NOMO-1 treated with DMSO at 0.1 percent for 48 hours (cell line): ENCODE data around the gene SKIL.
"Not testable (repeated sequence)": the region's sequence is repeated elsewhere in the genome, so short reads cannot be mapped to it uniquely, and the experiment has no call there.

Source experiments
- DNase-seq: peaks from one replicate; lab custom pipeline; 2025; ENCODE audit not compliant: unreplicated experiment; lab: John Stamatoyannopoulos, UW

SKIL gene

DNA sequence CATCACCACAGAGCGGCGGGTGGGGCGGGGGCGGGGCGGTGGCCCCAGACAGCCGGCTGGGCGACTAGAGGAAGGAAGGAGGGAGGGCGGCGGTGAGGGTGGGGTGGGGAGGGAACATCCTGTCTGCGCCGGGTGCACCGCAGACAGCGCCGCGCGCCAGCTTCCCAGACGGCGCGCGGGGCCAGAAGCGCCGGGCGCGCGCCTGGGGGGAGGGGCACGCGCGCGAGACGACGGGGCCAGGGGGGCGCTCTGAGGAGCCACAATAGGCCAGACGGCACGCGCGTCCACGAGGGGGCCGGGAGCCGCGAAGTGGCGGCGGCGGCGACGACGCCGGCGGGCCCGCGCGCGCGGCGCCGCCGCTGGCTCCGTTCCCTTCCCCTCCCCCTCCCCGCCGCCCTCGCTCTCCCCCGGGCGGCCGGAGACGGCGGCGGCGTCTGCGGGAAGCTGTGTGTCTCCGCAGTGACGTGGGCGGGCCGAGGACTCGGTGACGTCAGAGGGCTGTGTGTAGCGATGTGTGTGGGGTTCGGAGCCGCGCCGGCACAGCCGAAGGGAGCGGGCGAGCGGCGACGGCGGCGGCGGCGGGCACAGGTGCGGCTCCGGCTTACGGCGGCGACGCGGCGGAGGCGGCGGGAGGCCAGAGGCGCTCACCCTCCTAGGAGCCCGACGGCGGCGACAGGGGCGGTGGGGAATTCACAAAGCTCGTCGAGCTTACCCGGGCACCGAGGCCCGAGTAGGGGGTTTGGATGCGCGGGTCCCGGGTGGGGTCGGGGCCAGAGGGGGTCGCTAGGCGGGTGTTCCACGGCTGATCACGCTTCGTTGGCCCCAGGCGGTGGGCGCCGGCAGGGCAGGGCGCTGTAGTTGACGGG lies at the start of gene SKIL:
Gene SKIL (plus strand): TSS at position 540 of the 866 bp plus-strand sequence. CDS start 2,617 bp downstream, outside the sequence.
- peak; percentile 98 for DNase-seq

DNA sequence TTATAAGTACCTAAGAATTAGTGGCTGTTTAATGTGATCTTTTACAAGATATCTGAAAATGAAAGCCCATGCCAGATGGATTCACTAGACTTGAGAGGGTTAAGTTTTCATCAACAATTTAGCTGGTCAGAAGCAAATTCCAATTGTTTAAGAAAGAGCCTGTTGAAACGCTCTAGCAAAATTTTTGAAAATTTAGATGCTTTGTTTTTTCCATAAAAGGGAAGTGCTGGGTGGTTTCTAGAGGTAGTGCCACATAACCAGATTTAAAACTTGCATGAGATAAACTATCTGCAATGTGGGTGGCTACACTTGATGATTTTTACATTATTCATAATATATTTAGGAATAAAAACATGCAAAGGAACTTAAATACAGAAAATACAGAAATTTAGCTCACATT lies 48.5 kb upstream of the SKIL start:
- DNase-seq: peak; percentile 30

DNA sequence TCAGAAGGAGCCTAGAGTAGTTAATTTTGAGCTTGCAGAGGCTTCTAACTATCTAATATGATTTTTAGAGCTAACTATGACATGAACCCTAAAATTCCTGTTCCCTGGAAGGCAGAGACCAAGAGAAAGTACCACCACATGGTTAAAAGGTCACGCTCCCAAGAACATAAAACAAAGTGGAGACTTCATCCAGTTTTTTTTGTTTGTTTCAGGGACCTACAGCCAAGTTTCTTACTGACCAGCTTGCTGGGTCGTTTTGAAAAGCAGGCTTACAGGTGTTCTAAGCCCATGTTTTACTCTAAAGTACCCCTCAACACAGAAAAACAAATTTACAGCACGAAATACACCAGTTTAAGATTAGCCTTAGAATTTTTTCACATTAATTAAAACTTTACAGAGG lies 39.6 kb upstream of the SKIL start:
- DNase-seq: no peak

DNA sequence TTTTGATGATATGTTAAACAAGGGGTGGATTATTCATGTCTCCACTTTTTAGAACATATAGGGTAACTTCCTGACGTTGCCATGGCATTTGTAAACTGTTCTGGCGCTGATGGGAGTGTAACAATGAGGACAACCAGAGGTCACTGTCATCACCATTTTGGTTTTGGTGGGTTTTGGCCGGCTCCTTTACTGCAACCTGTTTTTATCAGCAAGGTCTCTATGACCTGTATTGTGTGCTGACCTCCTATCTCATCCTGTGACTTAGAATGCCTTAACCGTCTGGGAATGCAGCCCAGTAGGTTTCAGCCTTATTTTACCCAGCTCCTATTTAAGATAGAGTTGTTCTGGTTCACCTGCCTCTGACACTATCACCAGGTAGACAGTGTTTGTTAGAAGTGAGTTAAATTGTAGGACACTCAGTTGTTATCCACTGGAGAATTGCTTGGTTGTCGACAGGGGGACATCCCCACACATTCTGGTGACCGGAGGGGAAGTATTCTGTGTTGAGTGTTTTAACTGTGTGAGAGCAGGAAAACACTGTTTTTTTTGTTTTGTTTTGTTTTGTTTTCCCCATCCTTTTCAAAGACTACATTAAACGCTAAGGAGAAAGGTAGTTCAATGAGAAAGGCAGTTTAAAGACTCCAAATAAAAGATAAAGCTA lies 36.9 kb upstream of the SKIL start:
- no peak for DNase-seq

DNA sequence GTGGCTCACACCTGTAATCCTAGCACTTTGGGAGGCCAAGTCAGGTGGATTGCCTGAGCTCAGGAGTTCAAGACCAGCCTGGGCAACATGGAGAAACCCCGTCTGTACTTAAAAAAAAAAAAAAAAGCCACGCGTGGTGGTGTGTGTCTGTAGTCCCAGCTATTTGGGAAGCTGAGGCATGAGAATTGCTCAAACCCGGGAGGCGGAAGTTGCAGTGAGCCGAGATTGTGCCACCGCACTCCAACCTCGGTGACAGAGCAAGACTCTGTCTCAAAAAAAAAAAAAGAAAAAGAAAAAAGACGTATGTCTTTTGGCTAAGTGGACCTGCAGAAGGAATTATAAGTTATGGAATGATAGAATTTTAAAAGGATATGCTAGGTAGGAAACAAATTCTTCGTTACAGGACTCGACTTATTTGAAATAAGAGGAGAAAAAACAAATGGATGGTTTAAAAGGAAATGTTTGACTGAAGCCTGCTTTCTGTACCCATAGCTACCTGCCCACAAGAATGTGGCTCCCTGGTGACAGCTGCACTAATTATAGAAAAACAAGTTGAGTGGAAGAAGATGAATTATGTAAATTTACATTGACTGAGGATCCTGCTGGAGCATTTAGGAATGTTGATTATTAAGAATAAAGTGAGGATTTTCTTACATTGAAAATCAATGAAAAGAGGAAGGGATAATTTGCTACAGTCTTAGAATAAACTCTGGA lies 36.0 kb upstream of the SKIL start:
- peak; percentile 51 for DNase-seq

DNA sequence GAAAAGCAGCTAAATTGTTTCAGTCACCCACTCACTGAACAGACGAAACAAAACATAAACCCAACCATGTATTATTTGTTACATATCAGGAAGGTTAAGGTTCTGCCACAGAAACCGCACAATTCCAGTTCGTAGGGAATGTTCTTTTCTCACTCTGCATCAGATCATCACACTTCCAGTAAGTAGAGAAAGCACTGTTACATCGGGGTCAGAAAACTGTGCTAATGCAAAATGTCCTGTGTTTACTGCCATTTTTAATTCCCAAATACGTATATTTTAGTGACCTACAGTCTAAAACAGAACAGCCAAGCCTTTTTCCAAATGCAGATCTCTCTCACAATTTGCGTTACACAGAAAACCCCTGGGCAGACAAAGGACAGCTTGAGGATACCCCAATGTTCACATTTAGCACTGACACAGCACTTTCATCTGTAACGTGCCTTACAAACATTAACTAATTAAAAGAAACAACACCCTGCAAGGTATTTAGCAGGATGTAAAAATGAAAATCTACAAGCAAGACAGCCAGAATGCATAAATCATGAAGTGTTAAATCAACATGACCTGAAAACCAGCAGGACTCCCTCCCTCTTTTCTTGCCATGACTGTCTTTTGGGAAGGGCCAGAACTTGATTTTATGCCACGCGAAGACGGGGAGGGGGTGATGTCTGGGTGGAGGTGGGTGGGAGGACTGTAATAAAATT lies 34.8 kb upstream of the SKIL start:
- no peak for DNase-seq

DNA sequence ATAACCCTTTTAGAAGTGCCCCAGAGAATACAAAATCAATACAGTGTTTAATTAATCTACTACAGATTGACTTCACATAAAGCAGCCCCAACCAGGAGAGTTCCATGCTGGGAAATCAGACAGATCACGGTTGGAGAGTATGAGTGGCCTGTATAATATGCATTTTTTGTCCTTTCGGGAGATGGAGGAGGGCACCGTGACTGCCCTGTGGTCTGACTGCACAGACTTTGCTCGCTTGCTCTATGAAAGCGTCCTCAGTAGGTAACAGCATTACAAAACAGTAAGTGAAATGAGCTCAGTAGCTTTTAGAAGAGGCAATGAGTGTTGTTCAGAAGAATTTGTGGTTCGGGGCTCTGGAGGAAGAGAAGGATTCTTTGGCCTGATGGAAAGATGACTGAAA lies 34.2 kb upstream of the SKIL start:
- no peak for DNase-seq

DNA sequence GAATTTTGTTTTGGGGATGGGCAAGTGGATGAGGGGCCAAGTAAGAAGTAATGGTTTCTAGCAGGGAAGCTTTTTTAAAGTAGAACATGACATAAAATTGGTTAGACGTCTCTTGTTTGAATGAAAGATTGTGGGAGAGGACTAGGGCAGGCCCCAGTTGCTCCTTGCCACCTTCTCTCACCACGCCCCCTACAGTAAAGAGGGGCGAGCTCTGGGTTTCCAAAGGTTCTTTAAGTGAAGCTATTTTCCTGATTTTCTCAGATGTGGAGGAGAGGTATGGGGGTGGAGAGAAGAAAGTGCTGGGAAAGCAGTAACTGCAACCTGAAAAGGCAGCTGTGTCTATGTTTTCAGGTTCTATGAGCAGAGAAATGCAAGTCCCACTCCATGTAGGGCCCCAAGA lies 32.6 kb upstream of the SKIL start:
- DNase-seq: no peak

- no peak for DNase-seq
These were observed 30.3 kb upstream of the SKIL start for GRCh38 chr3:170327040-170327808.

DNA sequence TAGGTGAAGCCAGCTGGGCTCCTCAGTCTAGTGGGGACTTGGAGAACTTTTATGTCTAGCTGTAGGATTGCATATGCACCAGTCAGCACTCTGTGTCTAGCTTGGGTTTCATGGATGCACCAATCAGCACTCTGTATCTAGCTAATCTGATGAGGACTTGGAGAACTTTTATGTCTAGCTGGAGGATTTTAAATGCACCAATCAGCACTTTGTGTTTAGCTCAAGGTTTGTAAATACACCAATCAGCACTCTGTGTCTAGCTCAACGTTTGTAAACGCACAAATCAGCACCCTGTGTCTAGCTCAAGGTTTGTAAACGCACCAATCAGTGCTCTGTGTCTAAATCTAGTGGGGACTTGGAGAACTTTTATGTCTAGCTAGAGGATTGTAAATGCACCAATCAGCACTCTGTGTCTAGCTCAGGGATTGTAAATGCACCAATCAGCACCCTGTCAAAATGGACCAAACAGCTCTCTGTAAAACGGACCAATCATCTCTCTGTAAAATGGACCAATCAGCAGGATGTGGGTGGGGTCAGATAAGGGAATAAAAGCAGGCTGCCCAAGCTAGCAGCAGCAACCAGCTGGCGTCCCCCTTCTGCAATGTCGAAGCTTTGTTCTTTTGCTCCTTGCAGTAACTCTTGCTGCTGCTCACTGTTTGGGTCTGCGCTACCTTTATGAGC lies 29.5 kb upstream of the SKIL start:
- not testable (repeated sequence) for DNase-seq

DNA sequence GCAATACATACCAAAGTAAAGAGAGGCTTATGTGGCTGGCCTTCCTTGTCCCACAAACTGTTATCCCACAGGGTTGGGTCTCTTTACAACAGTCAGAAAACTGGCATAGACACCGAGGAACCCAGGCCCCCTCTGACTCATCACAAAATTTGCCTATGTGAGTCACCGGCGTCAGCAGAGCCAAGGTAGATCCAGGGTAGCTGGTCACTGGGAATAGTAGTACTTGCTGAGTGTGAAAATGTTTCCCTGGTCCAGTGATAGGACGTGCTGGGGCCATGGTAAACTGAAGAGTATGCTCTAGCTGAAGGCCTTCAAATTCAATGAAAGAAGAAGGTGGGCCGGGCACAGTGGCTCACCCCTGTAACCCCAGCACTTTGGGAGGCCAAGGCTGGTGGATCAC lies 27.1 kb upstream of the SKIL start:
- no peak for DNase-seq

DNA sequence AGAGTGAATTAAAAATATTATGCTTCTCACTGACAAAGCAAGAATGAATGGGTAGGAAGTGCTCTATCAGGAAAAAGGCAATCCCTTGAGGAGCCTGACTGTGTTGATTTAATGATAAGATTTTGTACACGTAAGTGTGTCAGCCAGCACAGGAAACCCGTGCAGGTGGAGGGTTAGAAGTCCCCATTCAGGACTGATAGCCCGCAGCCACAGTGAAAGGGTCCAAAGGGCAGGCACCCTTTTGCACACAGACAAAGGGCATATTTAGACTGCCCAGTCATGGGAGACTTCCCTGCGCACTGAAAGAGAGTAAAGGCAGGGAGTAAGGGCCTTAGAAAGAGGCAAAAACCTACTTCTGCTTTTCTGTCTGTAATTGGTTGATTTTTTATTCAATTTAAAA lies 26.4 kb upstream of the SKIL start:
- DNase-seq: no peak

DNA sequence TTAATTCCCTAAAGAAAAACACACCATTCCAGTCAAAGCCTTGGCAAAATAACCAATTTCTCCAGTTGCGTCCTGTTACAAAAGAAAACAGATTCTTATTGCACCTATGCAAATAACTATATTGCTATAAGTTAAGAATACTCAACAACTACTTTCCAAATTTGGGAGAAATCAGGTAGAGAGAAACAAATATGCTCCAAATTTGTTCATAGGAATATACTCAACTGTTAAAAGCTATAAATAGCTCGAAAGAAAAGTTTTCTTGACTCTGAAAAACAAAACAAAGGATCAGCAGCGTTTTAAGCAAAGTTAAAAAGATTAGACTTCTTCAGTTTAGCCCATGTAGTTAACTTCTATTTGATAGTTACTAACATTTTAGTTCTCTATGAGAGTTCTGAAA lies 20.1 kb upstream of the SKIL start:
- no peak for DNase-seq

DNA sequence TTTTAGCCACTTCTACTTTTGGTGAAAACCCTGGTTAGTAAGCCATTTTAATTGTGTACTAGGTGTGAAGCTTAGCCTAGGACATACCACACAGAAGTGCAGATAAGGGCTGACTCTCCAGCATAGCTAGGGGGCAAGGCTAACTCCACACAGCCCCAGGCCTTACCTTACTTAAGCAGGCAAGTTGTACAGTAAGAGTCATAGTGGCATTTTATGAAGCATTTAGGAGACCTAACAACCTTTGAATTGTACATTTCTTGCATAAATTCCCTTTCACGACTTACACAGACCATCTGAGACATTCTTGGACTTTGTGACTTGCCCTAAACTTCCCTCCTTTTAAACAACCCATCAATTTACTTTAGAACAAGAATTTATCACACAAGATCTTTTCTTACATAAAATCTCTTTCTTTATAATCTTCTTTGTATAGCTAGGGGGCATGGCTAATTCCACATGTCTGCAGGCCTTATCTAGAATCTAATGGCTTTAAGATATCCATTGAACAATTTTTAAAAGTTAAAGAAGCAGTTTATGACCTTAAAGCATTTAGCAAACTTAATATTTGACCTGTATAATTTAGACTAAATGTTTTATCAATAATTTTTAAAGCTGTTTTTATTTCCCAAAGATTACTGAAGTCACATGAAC lies 18.7 kb upstream of the SKIL start:
- no peak for DNase-seq

GRCh38 chr3:170342273-170342672 lies 15.2 kb upstream of the SKIL start:
- not testable (repeated sequence) for DNase-seq

- DNase-seq: not testable (repeated sequence)
These were observed 13.7 kb upstream of the SKIL start for GRCh38 chr3:170343859-170344258.

DNA sequence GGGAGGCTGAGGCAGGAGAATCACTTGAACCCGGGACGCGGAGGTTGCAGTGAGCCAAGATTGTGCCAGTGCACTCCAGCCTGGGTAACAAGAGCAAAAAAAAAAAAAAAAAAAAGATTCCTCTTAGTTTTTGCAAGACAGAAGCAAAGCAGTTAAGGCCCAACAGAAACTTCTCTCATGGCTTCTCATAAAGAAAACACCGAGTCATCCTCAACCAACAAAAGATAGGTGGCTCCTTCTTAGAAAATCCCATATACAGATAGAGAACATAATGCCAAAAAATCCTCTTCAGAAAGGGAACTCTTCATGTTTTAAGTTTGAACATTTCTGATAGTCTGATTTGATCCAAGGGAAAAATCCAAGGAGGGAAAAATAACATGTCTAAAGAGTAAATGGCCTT lies 12.5 kb upstream of the SKIL start:
- no peak for DNase-seq

GRCh38 chr3:170346481-170347392 lies 10.8 kb upstream of the SKIL start:
- DNase-seq: no peak
